GM23248 (cell line): ENCODE data around the gene MAB21L3. TPM values are rescaled to one million over a fixed set of nuclear protein-coding genes. Genes with fewer than 3 reads are reported as not detected.

Experiments used
- DNase-seq: peaks from one replicate; pipeline ENCODE4 v3.0.0-alpha.2; 2015
- H2AFZ ChIP-seq: fragments of 200-600 bp; sonication (generic); 2 replicates; pipeline ENCODE4 v1.6.1; 2016; ENCODE audit warnings: antibody characterized with exemption
- H3F3A ChIP-seq: fragments of 200-600 bp; sonication (generic); 2 replicates; pipeline ENCODE4 v1.6.1; 2016; ENCODE audit warnings: mild to moderate bottlenecking, antibody characterized with exemption, mixed run types; ENCODE audit not compliant: insufficient read depth
- H3K27ac ChIP-seq: fragments of 200-600 bp; sonication (generic); 2 replicates; pipeline ENCODE4 v1.5.1; 2016; ENCODE audit warnings: mild to moderate bottlenecking
- H3K27me3 ChIP-seq: fragments of 200-600 bp; sonication (generic); replicated peaks from 2 replicates; pipeline ENCODE4 v1.6.1; 2016; ENCODE audit warnings: mild to moderate bottlenecking; ENCODE audit not compliant: insufficient read depth
- H3K36me3 ChIP-seq: fragments of 200-600 bp; sonication (generic); 2 replicates; pipeline ENCODE4 v1.6.1; 2016; ENCODE audit warnings: low read depth, mild to moderate bottlenecking
- H3K4me1 ChIP-seq: fragments of 200-600 bp; sonication (generic); 2 replicates; pipeline ENCODE4 v1.6.1; 2016; ENCODE audit warnings: mild to moderate bottlenecking; ENCODE audit not compliant: insufficient read depth
- H3K4me2 ChIP-seq: fragments of 200-600 bp; sonication (generic); one replicate; pipeline ENCODE4 v1.6.1; 2016; ENCODE audit warnings: mild to moderate bottlenecking; ENCODE audit not compliant: unreplicated experiment
- H3K4me3 ChIP-seq: fragments of 200-600 bp; sonication (generic); 2 replicates; pipeline ENCODE4 v1.5.1; 2016; ENCODE audit warnings: mild to moderate bottlenecking
- H3K79me2 ChIP-seq: fragments of 200-600 bp; sonication (generic); 2 replicates; pipeline ENCODE4 v1.6.1; 2016; ENCODE audit warnings: mild to moderate bottlenecking; ENCODE audit not compliant: insufficient read depth
- H3K9ac ChIP-seq: fragments of 200-600 bp; sonication (generic); 2 replicates; pipeline ENCODE4 v1.6.1; 2016; ENCODE audit warnings: mild to moderate bottlenecking
- H3K9me2 ChIP-seq: fragments of 200-600 bp; sonication (generic); 2 replicates; pipeline ENCODE4 v1.6.1; 2016; ENCODE audit warnings: mixed run types, mild to moderate bottlenecking, moderate library complexity; ENCODE audit not compliant: insufficient read depth
- H3K9me3 ChIP-seq: fragments of 200-600 bp; sonication (generic); one replicate; pipeline ENCODE4 v1.6.1; 2017; ENCODE audit warnings: low read depth
- H4K20me1 ChIP-seq: fragments of 200-600 bp; sonication (generic); 2 replicates; pipeline ENCODE4 v1.6.0; 2016; ENCODE audit not compliant: insufficient read depth
- EZH2 ChIP-seq: fragments of 200-600 bp; sonication (generic); IDR thresholded peaks from 2 replicates; pipeline ENCODE4 v1.6.1; 2018; ENCODE audit warnings: antibody characterized with exemption, mild to moderate bottlenecking; ENCODE audit not compliant: insufficient read depth, poor library complexity, severe bottlenecking
- EZH2phosphoT487 ChIP-seq: fragments of 200-600 bp; sonication (generic); IDR thresholded peaks from 2 replicates; pipeline ENCODE4 v1.6.1; 2018; ENCODE audit warnings: antibody characterized with exemption, moderate library complexity, mild to moderate bottlenecking, low read depth; ENCODE audit not compliant: insufficient read depth
- WGBS, 2 experiments: methylation state at CpG; one replicate each; pipeline ENCODE4 v1.1.6; 2015 to 2017; ENCODE audit warnings: low lambda C conversion rate in 2 of 2, low coverage in 1 of 2; ENCODE audit errors: missing lambda C conversion rate in 2 of 2; 5-methylcytosine and 5-hydroxymethylcytosine counted together
- in situ Hi-C: fragments of 300-500 bp; cut with MboI; formaldehyde crosslinking; loops from 2 replicates; pipeline ENCODE4 v1.15.0; 2020
- polyA plus RNA-seq: library from polyadenylated mRNA; unstranded; fragments of >200 nt; fragmentation: Nextera tagmentation; extraction: Ambion mirVana; gene quantifications from 2 replicates; pipeline ENCODE4 v1.2.1, GENCODE V29; 2016
- total RNA-seq: library from RNA; depleted of rRNA; stranded (reverse); fragments of >200 nt; shearing (Covaris generic); gene quantifications from 2 replicates; pipeline ENCODE4 v1.2.3, GENCODE V29; 2014

The MAB21L3 gene
- total and polyA plus RNA-seq, 2 experiments from 2014 or later, result 0.08 to 2.7 TPM

GRCh38 chr1:116067566-116067890 is 43.7 kb upstream of the MAB21L3 start:
- DNase-seq, result peak; percentile 92
- no peaks in the 10 kb centered on the region for H3K9me2 ChIP-seq
- in situ Hi-C loops, result no loop called here
- H2AFZ ChIP-seq, result peak overlapping the region; percentile 39; the same call in 1 of the 2 replicates
- TF ChIP-seq EZH2 (no peak), EZH2phosphoT487 (no peak)
- H3K79me2 ChIP-seq, result no peaks in the 10 kb centered on the region
- H3K4me1 ChIP-seq, result peaks cover 33% of the 10 kb centered on the region
- H4K20me1 ChIP-seq, result no peaks in the 10 kb centered on the region
- peaks cover 41% of the 10 kb centered on the region for H3F3A ChIP-seq
- no peaks in the 10 kb centered on the region for H3K27me3 ChIP-seq
- H3K4me2 ChIP-seq, result peak overlapping the region; percentile 67
- H3K4me3 ChIP-seq, result peak overlapping the region; percentile 19
- WGBS, 2 experiments, result 0 to 2% methylated on average over 2 of the region's 2 CpGs
- peak overlapping the region; percentile 99 for H3K27ac ChIP-seq
- no peaks in the 10 kb centered on the region for H3K9me3 ChIP-seq
- peak overlapping the region; percentile 81 for H3K9ac ChIP-seq
- H3K36me3 ChIP-seq, result peaks cover 40% of the 10 kb centered on the region

GRCh38 chr1:116075575-116075974 is 35.6 kb upstream of the MAB21L3 start:
- Histone ChIP-seq H3K36me3 (peaks cover 25% of the 10 kb centered on the region), H3F3A (0 out of 2 replicates have a peak, but pooled peaks cover 7% of the 10 kb centered on the region), H3K27ac (no peak overlapping the region), H3K9me2 (no peaks in the 10 kb centered on the region), H3K4me2 (no peak overlapping the region), H3K9ac (no peak overlapping the region), H2AFZ (no peak overlapping the region), H3K9me3 (no peaks in the 10 kb centered on the region), H3K4me1 (peaks cover 9% of the 10 kb centered on the region; the same call in 1 of the 2 replicates), H3K4me3 (no peak overlapping the region), H3K27me3 (no peaks in the 10 kb centered on the region), H3K79me2 (no peaks in the 10 kb centered on the region), H4K20me1 (no peaks in the 10 kb centered on the region)
- no peak for DNase-seq
- in situ Hi-C loops, result no loop called here
- WGBS, 2 experiments, result 0 to 3% methylated on average over 1 of the region's 1 CpG
- no peak for TF ChIP-seq EZH2phosphoT487
- no peak for TF ChIP-seq EZH2

- no peaks in the 10 kb centered on the region for H3K79me2 ChIP-seq
- H3K9me2 ChIP-seq, result no peaks in the 10 kb centered on the region
- no peaks in the 10 kb centered on the region for H3K9me3 ChIP-seq
- DNase-seq, result peak; percentile 18
- 0 out of 2 replicates have a peak, but pooled peaks cover 7% of the 10 kb centered on the region for H3F3A ChIP-seq
- TF ChIP-seq EZH2, result no peak
- TF ChIP-seq EZH2phosphoT487, result no peak
- no peaks in the 10 kb centered on the region for H4K20me1 ChIP-seq
- no peak overlapping the region for H3K4me2 ChIP-seq
- H3K27me3 ChIP-seq, result no peaks in the 10 kb centered on the region
- peaks cover 9% of the 10 kb centered on the region; the same call in 1 of the 2 replicates for H3K4me1 ChIP-seq
- H3K36me3 ChIP-seq, result peaks cover 21% of the 10 kb centered on the region
- WGBS, 2 experiments, result 62 to 74% methylated on average over 4 of the region's 4 CpGs
- H3K9ac ChIP-seq, result no peak overlapping the region
- H3K27ac ChIP-seq, result no peak overlapping the region
- H3K4me3 ChIP-seq, result no peak overlapping the region
- in situ Hi-C loops, result no loop called here
- H2AFZ ChIP-seq, result no peak overlapping the region
Observed at GRCh38 chr1:116075990-116076389, 35.2 kb upstream of the MAB21L3 start.

GRCh38 chr1:116076831-116077230 is 34.4 kb upstream of the MAB21L3 start:
- Histone ChIP-seq H3K4me2 (no peak overlapping the region), H3K36me3 (peaks cover 18% of the 10 kb centered on the region), H3F3A (0 out of 2 replicates have a peak, but pooled peaks cover 7% of the 10 kb centered on the region), H4K20me1 (no peaks in the 10 kb centered on the region), H3K4me3 (no peak overlapping the region), H2AFZ (no peak overlapping the region), H3K4me1 (peaks cover 9% of the 10 kb centered on the region; the same call in 1 of the 2 replicates), H3K27me3 (no peaks in the 10 kb centered on the region), H3K27ac (no peak overlapping the region), H3K79me2 (no peaks in the 10 kb centered on the region), H3K9ac (no peak overlapping the region), H3K9me3 (no peaks in the 10 kb centered on the region), H3K9me2 (no peaks in the 10 kb centered on the region)
- DNase-seq, result peak; percentile 28
- no peak for TF ChIP-seq EZH2
- no peak for TF ChIP-seq EZH2phosphoT487
- 81% methylated on average over 3 of the region's 3 CpGs for WGBS, 2 experiments
- in situ Hi-C loops, result no loop called here
